CD4-positive, alpha-beta T cell treated with Interleukin-17A for 1 hour (primary cell): ENCODE data around the gene MTO1.
A peak's percentile ranks its signal among the peaks of the same experiment; 100 is the strongest.
"Not testable (repeated sequence)": the region's sequence is repeated elsewhere in the genome, so short reads cannot be mapped to it uniquely, and the experiment has no call there.

Source experiments
- DNase-seq: peaks from one replicate; pipeline ENCODE4 v3.0.0-alpha.2; 2020

Gene MTO1, protein sequence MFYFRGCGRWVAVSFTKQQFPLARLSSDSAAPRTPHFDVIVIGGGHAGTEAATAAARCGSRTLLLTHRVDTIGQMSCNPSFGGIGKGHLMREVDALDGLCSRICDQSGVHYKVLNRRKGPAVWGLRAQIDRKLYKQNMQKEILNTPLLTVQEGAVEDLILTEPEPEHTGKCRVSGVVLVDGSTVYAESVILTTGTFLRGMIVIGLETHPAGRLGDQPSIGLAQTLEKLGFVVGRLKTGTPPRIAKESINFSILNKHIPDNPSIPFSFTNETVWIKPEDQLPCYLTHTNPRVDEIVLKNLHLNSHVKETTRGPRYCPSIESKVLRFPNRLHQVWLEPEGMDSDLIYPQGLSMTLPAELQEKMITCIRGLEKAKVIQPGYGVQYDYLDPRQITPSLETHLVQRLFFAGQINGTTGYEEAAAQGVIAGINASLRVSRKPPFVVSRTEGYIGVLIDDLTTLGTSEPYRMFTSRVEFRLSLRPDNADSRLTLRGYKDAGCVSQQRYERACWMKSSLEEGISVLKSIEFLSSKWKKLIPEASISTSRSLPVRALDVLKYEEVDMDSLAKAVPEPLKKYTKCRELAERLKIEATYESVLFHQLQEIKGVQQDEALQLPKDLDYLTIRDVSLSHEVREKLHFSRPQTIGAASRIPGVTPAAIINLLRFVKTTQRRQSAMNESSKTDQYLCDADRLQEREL

DNA sequence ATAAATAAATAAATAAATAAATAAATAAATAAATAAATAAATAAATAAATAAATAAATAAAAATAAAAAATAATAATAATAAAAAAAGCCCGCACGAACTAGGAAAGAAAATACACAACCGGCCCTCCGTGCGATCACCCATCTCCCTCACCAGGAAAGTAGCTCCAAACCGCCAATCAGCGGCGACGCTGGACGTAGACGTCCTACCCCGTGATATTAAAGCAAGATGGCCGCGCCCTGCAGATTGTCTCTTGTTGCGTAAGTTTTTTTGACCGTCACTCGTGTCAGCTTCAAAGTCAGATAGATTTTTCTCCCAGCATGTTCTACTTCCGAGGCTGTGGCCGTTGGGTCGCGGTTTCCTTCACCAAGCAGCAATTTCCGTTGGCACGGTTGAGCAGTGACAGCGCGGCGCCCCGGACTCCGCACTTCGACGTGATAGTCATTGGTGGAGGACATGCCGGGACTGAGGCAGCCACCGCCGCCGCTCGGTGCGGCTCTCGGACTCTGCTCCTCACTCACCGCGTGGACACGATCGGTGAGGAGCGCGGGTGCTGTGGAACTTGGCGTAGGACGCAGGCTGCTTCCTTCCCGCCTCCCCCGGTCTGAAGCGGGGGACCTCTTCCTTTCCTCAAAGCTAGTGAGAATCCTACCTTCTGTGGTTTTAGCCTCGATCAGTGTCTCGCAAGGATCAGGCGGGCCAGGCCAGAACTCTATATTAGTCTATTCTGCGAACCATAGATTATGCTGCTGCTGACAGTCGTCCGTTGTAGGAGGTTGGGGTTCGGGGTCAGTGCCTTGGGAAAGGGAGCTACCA, at the start of gene MTO1:
TSS of gene MTO1 (plus strand) at position 201 of the 814 bp plus-strand sequence. CDS start at position 319, 118 bp downstream.
- DNase-seq, result peak; percentile 89

DNA sequence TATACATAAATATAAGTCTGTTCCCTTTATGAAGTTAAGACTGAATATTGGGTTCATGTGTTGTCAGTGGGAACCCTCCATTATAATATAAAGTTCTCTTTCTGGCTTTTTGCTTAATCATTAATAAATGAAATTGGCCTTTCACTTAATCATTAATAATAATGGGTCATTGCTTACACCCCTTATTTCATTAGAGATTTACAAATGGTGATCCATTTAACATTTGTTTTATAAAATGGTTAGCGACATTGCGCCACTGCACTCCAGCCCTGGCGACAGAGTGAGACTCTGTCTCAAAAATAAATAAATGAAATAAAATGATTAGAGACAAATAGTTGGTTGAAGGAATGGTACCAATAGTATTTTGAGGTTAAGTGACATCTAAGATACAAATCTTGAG, 48.4 kb upstream of the MTO1 start:
- DNase-seq, result no peak

DNA sequence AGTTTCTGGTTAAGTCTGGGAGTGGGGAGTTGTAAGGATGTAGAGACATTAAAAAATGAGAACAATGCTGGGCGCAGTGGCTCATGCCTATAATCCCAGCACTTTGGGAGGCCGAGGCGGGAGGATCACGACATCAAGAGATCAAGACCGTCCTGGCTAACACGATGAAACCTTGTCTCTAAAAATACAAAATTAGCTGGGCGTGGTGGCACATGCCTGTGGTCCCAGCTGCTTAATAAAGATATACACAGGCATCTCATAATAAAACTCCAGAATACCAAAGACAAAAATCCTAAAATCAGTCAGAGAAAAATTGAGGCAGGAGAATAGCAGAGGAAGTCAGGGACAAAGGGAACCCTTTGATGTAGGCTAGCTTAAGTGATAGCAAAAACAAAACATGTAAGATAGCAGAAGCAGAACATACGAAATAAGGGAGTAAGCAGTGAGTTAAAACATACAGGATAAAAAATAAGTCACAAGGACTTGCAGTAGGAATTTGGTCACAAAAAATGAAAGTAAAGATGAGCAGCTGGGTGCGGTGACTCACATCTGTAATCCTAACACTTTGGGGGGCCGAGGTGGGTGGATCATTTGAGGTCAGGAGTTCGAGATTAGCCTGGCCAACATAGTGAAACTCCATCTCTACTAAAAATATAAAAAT, 43.3 kb upstream of the MTO1 start:
- no peak for DNase-seq

DNA sequence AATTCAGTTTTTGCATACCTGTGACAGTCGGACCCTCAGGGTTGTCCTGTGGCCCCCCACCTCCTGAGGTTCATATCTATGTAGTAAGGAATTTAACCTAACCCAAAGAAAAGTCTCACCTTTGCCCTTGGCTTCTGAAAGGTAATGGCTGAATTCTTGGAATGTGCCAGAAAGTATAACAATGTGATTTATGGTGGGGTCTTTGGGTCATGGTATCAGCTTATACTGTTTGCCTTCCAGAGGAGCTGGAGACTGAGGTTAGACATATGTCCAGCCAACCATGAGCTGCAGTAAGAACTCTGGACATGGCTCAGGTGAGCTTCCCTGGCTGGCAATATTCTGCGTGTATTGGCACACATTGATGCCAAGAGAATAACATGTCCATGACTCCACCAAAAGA, 40.0 kb upstream of the MTO1 start:
- DNase-seq, result no peak

DNA sequence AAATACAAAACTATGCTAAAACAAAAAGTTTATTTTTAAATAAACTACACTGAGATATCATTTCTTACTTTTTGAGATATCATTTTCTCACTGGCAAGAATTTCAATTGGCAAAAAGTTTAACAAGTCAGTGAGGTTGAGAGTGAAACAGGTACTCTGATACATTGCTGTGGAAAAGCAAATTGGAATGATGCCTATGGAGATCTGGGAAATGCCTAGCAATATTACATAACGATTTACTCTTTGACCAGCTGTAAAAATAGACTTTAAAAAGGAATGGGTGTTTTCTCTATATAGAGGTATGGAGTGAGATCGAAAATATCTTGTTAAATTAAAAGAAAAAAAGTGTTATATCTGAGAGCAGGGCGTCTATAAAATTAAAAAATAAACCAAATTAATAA, 26.3 kb upstream of the MTO1 start:
- DNase-seq, result no peak

DNA sequence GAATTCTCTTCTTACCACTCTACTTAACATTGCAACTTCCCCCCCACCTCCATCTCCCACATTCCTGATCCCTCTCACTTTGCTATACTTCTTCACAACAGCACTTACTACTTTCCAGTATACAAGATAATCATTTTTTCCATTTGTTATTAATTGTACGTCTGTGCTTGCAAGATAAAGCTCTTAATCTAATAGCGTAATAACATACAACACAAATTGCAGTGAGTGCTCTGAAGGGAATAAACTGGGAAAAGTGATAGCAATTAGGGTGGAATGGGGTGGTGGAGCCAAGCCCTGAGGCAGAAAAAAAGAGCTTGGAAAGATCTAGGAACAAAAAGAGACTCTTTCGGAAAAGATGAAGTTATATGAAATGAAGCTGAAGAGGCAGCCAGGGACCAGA, 18.0 kb upstream of the MTO1 start:
- DNase-seq, result no peak

DNA sequence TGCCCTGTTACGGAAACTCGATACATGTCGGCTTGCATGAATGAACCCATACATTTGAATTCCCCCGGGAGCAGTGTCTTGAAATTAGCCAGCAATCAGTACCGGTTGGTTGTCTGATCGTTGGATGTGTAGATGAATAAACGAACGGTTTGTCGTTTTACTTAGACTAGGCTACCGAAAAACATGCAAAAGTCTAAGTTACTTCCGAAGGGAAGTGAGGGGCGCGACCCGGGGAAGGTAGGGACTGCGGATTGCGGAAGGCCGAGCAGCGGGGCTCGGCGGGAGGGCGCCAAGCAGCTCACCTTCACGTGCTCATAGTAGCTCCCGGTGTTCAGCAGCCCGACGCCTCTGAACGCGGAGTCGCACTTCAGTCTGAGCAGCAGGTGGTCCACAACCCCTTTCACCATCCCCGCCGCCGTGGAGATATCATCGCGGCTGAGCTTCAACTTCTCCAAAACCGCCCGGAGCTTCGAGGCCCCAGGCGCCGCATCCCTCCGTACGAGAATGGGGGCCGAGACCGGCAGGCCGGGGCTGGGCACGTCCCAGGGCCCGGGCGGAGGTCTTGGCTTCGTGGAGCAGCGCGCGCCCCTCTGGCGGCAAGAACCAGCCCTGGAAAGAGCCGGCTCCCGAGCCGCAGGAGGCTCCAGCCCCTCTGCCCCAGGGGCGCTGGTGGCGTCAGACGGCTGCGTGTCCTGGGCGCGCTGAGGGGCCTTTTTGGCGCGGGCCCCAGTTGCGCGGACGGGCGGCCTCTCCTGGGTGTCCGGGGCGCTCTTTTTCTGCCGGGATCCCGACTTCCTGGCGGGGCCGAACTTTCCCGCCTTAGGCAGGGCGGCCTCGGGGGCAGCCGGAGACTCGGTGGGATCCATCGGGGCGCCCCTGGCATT, 10.1 kb upstream of the MTO1 start:
- DNase-seq, result peak; percentile 49

DNA sequence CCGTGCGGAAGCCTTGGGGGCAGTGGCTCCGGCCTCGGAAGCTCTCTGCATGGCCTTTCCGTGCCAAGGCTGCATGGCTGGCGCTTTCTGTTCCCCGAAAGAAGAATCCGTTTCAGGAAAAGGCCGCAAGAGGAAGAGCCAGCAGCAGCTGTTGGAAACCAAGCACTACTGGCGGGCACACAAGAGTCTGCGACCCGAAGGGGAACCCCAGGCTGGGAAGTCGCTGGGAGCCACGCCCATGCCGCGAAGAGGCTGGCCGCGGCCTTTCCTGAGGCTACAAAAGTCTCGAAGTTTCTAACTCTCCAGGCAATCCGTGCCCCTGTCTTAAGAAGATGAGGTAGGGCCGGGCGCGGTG, 9.5 kb upstream of the MTO1 start, which contains the start of gene CGAS:
TSS of gene CGAS (minus strand) at position 191 of the 355 bp plus-strand sequence. CDS start at position 75, 116 bp downstream.
- peak; percentile 87 for DNase-seq

DNA sequence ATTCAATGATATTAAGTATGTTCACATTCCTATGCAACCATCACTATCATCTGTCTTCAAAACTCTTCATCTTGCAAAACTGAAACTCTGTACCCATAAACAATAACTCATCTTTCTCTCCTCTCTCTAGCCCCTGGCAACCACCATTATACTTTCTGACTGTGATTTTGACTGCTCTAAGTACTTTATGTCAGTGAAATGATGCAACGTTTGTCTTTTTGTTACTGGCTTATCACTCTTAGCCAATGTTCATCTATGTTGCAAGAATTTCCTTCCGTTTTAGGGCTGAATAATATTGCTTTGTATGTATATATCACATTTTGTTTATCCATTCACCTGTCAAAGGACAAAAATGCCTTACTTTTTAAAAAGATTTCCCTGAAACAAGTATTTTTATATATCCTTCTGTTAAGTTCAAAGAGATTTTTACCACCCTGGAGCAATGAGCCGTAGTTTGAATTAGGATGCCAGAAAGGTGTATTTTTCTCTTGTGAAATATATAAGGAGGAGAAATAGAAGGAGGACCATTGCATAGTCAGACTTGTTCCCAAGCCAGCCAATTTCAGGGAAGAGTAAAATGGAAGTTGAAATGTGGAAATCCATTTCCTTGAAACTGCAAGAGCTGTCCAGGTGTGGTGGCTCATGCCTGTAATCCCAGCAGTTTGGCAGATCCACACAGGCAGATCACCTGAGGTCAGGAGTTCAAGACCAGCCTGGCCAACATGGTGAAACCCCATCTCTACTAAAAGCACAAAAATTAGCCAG, 5.5 kb upstream of the MTO1 start:
- no peak for DNase-seq

DNA sequence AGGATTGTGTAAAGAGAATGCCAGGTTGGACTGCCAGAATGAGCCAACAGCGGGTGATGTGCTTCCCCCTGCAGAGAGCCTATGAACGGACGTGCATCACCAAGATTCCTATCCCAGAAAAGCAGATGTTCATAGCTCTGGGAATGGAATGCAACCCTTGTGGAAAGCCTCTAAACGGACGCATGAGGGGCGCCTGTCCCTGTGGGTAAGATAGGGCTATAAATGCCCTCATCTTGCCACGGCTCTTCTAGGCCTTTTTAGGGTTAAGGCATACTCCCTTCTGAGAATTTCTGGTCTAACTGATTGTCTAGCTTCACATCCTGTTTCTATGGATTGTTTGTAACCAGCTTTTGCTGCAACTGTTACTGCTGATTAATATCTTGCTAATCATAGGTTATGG, 2.1 kb upstream of the MTO1 start:
- DNase-seq, result not testable (repeated sequence)

DNA sequence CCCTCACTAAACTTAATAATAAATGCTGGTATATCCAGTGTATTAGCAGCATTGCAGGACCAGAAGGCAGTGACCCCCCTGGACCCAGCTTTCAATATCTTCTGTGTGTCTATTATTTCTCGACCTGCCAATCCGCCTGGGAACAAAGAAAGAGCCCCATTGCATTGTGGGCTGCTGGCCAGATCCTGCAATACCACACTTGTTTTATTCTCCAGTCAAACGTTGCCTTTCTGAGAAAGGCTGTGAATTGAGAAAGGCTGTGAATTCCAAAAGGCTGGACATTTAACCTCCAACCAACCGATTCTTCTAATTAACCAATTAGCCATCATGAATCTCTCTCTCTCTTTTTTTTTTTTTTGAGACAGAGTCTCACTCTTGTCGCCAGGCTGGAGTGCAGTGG, 1.5 kb upstream of the MTO1 start:
- DNase-seq, result no peak

DNA sequence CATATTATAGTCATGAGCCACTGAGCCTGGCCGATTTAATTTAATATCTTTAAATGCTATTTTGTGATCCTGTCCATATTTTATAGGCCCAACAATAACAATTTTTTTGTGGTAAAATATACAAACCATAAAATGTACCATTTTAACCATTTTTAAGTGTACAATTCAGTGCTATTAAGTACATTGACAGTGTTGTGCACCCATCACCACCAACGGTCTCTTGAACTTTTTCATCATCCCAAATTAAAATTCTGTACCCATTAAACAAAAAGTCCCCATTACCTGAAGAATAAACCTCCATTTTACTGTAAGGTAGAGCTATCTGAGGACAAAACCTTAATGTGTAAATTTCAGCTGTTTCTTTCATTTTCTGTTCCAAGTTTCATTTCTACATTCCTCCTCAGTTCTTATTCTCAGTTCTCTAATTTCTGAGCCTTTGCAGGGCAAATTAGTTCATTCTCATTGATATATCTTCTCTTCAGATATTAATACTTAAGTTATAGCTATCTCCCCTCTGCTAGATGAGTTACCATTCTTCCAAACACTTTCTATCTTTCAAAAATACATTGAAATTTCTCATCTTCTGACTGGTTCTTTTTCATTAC, 10.3 kb downstream of the MTO1 start:
- no peak for DNase-seq

DNA sequence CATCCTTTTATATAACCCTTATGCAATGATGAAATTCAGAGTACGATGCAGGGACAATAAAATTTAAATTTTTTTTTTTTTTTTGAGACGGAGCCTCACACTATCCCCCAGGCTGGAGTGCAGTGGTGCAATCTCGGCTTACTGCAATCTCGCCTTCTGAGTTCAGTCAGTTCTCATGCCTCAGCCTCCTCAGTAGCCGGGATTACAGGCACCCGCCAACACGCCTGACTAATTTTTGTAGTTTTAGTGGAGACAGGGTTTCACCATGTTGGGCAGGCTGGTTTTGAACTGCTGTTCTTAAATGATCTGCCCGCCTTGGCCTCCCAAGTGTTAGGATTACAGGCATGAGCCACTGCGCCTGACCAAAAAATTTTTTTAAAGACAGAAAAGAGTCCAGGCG, 15.2 kb downstream of the MTO1 start:
- no peak for DNase-seq

DNA sequence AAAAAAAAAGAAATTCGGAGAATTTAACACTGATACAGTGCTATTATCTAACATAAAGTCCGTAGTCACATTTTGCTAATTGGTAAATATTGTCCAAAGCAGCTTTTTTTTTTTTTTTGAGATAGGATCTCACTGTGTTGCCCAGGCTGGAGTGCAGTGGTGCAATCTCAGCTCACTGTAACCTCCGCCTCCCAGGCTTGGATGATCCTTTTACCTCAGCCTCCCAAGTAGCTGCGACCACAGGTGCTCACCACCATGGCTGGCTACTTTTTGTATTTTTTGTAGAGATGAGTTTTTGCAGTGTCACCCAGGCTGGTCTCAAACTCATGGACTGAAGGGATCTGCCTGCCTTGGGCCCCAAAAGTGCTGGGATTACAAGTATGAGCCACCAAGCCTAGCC, 15.9 kb downstream of the MTO1 start:
- DNase-seq, result no peak

DNA sequence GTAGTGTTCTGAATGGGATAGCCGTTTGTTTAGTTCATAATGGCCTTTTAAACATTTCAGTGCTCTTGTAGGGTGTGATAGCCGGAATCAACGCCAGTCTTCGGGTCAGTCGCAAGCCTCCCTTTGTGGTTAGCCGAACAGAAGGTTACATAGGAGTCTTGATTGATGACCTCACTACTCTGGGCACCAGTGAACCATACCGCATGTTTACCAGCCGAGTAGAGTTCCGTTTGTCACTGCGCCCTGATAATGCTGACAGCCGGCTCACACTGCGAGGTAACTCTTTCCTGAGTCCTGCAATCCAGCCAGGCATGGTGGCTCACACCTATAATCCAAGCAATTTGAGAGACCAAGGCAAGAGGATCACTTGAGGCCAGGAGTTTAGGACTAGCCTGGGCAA, 20.4 kb downstream of the MTO1 start:
- DNase-seq, result no peak

DNA sequence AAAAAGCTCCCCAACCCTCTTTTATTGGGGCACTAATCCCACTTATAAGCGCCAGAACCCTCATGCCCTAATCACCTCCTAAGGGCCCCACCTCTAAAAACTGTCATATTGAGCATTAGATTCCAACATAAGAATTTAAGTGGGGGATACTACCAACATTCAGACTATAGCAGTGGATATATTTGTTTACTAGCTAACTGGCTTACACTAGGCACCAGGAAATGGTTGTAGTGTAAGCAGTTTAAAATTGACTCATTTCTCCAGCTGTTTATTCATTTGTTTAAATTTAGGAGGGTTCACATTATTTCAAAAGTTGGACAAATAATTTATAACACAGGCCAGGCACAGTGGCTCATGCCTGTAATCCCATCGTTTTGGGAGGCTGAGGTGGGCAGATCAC, 22.9 kb downstream of the MTO1 start:
- DNase-seq, result no peak

DNA sequence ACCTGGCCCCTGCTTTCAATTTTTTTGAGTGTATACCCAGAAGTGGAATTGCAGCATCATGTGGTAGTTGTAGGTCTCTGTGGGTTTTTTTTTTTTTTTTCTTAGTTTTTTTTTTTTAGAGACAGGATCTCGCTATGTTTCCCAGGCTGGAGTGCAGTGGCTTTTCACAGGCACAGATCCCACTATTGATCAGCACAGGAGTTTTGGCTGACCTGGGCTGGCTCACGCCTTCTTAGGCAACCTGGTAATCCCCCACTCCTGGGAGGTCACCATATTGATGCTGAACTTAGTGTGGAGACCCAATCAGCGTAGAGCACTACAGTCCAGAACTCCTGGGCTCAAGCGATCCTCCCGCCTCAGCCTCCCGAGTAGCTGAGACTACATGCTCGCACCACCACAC, 25.9 kb downstream of the MTO1 start:
- DNase-seq, result no peak

DNA sequence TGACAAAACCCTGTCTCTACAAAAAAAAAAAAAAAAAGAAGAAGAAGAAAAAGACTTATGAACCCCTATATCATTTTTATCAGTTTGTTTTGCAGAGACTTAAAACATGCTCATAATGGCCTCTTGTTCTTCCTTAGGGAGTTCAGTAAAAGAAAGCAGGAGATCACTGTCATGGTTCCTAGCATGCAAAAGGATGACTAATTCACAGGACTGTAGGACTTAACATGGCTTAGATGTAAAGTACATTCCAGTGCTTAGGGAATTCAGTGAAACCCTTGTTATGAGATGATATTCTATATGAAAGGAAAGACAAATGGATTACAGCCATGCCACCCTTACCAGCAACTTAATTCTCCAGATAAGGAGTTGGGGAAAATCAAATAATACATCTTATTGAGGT, 29.8 kb downstream of the MTO1 start:
- DNase-seq, result no peak

DNA sequence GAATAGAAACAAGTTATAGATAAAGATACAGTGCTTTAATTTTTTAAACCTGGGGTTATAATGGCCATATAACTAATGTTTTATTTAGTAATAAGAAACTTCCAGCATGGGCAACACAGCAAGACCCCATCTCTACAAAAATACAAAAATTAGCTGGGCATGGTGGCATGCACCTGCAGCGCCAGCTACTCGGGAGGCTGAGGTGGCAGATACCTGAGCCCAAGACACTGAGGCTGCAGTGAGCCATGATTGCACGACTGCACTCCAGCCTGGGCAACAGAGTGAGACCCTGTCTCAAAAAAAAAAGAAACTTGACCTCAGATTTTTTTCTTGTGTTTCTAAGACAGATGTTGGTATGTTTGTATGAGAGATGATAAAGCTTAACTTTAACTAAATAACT, 36.4 kb downstream of the MTO1 start:
- no peak for DNase-seq

DNA sequence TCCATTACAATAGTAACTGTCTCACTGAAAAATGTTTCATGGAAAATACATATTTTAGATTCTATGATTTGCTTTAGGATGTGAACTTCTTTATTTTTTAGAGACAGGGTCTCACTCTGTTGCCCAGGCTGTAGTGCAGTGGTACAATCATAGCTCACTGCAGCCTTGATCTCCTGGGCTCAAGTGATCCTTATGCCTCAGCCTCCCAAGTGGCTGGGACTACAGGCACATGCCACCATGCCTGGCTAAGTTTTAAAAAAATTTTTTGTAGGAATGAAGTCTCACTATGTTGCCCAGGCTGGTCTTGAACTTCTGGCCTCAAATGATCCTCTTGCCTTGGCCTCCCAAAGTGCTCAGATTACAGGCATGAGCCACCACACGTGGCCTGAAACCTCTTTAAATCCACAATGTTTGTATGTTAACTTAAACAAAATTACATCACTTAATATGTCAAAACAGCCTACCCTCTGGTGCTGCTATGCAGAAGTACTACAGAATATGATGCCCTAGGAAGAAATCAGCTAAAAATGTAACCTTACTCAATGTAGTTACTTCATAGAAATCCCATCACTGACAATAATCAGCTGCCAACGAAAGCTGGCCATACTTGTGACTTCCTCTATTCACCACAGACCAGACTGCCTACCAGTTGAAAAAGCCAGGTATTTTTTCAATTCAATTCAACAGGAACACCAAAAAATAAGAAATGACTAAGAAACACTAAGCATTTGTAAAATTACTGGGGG, 41.7 kb downstream of the MTO1 start:
- DNase-seq, result no peak
